Brain microvascular endothelial cell (primary cell): ENCODE data around the gene CCL22.

Experiments
- DNase-seq: peaks from one replicate; pipeline ENCODE4 v3.0.0-alpha.2; 2020
- H3K27ac ChIP-seq: fragments of 250-450 bp; sonication (Bioruptor Pico); 2 replicates; pipeline ENCODE4 v1.5.1; 2020; ENCODE audit warnings: mild to moderate bottlenecking, moderate library complexity
- H3K27me3 ChIP-seq: fragments of 250-450 bp; sonication (Bioruptor Pico); replicated peaks from 2 replicates; pipeline ENCODE4 v1.5.1; 2020; ENCODE audit warnings: mild to moderate bottlenecking
- H3K36me3 ChIP-seq: fragments of 250-450 bp; sonication (Bioruptor Pico); replicated peaks from 2 replicates; pipeline ENCODE4 v1.5.1; 2020; ENCODE audit warnings: mild to moderate bottlenecking
- H3K4me3 ChIP-seq: 2 replicates; pipeline ENCODE4 v1.5.1; 2011; ENCODE audit warnings: low read depth, mild to moderate bottlenecking, control low read depth, low read length, moderate library complexity
- in situ Hi-C: cut with HindIII; loops from 2 replicates; pipeline ENCODE4 v1.10.0; 2017; ENCODE audit warnings: low sequenced_read_pairs, low pct_ligation_motif_present
- TF ChIP-seq, protein P1 (sequence below): IDR thresholded peaks from 2 replicates; pipeline ENCODE4 v1.5.1; 2011; ENCODE audit warnings: low read depth, mild to moderate bottlenecking, moderate library complexity, low read length, control low read depth, inconsistent platforms; ENCODE audit errors: missing control alignments

Gene CCL22

DNA sequence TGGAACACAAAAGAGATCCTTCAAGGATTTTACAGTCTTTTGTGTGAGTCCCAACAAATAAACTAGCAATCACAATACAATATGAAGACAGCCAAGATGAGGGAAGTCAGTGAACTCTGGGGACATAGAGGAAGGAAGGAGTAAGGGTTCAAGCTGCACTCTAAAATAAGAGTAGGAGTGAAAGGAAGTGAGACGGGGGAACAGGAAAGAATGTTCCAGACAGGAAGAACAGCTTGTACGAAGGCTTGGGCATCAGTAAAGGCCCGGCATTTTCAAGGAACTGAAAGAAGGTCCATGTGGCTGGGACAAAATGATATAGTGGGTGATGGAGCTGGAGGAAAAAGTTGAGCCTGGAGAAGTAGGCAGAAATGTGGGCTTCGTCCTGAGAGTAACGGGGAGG is 50.5 kb downstream of the CCL22 start:
- Histone ChIP-seq H3K27ac (no peak overlapping the region), H3K4me3 (no peak overlapping the region), H3K27me3 (no peaks in the 10 kb centered on the region), H3K36me3 (no peaks in the 10 kb centered on the region)
- no peak for DNase-seq
- in situ Hi-C loops, result no loop called here
- TF ChIP-seq, protein P1, sequence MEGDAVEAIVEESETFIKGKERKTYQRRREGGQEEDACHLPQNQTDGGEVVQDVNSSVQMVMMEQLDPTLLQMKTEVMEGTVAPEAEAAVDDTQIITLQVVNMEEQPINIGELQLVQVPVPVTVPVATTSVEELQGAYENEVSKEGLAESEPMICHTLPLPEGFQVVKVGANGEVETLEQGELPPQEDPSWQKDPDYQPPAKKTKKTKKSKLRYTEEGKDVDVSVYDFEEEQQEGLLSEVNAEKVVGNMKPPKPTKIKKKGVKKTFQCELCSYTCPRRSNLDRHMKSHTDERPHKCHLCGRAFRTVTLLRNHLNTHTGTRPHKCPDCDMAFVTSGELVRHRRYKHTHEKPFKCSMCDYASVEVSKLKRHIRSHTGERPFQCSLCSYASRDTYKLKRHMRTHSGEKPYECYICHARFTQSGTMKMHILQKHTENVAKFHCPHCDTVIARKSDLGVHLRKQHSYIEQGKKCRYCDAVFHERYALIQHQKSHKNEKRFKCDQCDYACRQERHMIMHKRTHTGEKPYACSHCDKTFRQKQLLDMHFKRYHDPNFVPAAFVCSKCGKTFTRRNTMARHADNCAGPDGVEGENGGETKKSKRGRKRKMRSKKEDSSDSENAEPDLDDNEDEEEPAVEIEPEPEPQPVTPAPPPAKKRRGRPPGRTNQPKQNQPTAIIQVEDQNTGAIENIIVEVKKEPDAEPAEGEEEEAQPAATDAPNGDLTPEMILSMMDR, result no peak

GRCh38 chr16:57409870-57410587 is 51.4 kb downstream of the CCL22 start:
- no peak overlapping the region for H3K4me3 ChIP-seq
- in situ Hi-C loops, result loop anchor here (10.0 kb wide), 1 partner anchor 115 kb away; no protein-coding TSS in a partner anchor
- no peaks in the 10 kb centered on the region for H3K36me3 ChIP-seq
- no peak for DNase-seq
- no peak overlapping the region for H3K27ac ChIP-seq
- H3K27me3 ChIP-seq, result no peaks in the 10 kb centered on the region
- TF ChIP-seq, protein P1, result no peak

GRCh38 chr16:57411362-57411976 is 52.9 kb downstream of the CCL22 start:
- no peaks in the 10 kb centered on the region for H3K36me3 ChIP-seq
- H3K27ac ChIP-seq, result no peak overlapping the region
- in situ Hi-C loops, result loop anchor here (10.0 kb wide), 1 partner anchor 117 kb away; no protein-coding TSS in a partner anchor
- no peaks in the 10 kb centered on the region for H3K27me3 ChIP-seq
- no peak overlapping the region for H3K4me3 ChIP-seq
- TF ChIP-seq, protein P1, result no peak
- no peak for DNase-seq

GRCh38 chr16:57412584-57412983 is 54.0 kb downstream of the CCL22 start:
- H3K27ac ChIP-seq, result no peak overlapping the region
- H3K27me3 ChIP-seq, result no peaks in the 10 kb centered on the region
- H3K36me3 ChIP-seq, result no peaks in the 10 kb centered on the region
- DNase-seq, result no peak
- H3K4me3 ChIP-seq, result no peak overlapping the region
- in situ Hi-C loops, result loop anchor here (10.0 kb wide), 1 partner anchor 118 kb away; no protein-coding TSS in a partner anchor
- TF ChIP-seq, protein P1, result no peak

DNA sequence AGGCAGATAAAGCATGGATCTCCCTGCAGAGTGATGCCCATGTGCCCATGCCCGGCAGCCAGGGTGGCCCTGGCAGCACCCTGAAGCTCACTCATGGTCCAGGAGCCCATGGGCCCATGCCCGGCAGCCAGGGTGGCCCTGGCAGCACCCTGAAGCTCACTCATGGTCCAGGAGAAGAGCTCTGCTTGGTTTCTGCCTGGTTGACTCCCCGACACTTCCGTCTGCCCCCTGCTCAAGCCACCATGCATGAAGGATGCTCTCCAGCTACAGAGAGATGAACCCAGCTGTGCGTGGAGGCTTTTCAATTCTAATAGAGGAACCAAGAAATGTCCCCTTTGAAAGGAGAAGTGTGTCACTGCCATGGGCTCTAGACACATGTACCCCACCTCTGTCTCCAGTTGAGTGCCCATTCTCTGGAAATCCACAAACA is 54.7 kb downstream of the CCL22 start:
- TF ChIP-seq, protein P1, result no peak
- H3K4me3 ChIP-seq, result no peak overlapping the region
- no peaks in the 10 kb centered on the region for H3K27me3 ChIP-seq
- no peak overlapping the region for H3K27ac ChIP-seq
- in situ Hi-C loops, result loop anchor here (10.0 kb wide), 1 partner anchor 119 kb away; no protein-coding TSS in a partner anchor
- H3K36me3 ChIP-seq, result no peaks in the 10 kb centered on the region
- no peak for DNase-seq
